K562 (cell line): ENCODE results near the gene NNAT. TPM values are rescaled to one million over a fixed set of nuclear protein-coding genes. Genes with fewer than 3 reads are reported as not detected.

Source experiments
- CBX5 ChIP-seq: IDR thresholded peaks from 2 replicates; pipeline ENCODE4 v1.6.1; 2014; ENCODE audit warnings: low read depth, borderline replicate concordance
- CC2D1A ChIP-seq: fragments of 450-650 bp; IDR thresholded peaks from 2 replicates; pipeline ENCODE4 v1.6.1; 2017; ENCODE audit warnings: mild to moderate bottlenecking
- COPS2 ChIP-seq: fragments of 450-650 bp; conservative IDR thresholded peaks from 2 replicates; pipeline ENCODE4 v1.6.1; 2016; ENCODE audit warnings: mild to moderate bottlenecking, moderate library complexity
- CXXC5 ChIP-seq: fragments of 250-450 bp; sonication (Bioruptor Pico); IDR thresholded peaks from 2 replicates; pipeline ENCODE4 v1.8.0; 2022; ENCODE audit warnings: inconsistent platforms, mild to moderate bottlenecking, moderate library complexity
- ELF2 ChIP-seq: fragments of 250-450 bp; sonication (Bioruptor Pico); IDR thresholded peaks from 2 replicates; pipeline ENCODE4 v1.5.0; 2021; ENCODE audit warnings: mild to moderate bottlenecking
- ELF4 ChIP-seq: fragments of 450-650 bp; formaldehyde crosslinking; IDR thresholded peaks from 2 replicates; pipeline ENCODE4 v1.4.0; 2022; ENCODE audit warnings: missing genetic modification characterization
- GMEB1 ChIP-seq: fragments of 250-450 bp; sonication (Bioruptor Pico); IDR thresholded peaks from 2 replicates; pipeline ENCODE4 v1.4.0; 2020; ENCODE audit warnings: mild to moderate bottlenecking
- JUNB ChIP-seq: fragments of 450-650 bp; formaldehyde crosslinking; conservative IDR thresholded peaks from 2 replicates; pipeline ENCODE4 v1.4.0; 2020; ENCODE audit warnings: mild to moderate bottlenecking
- KAT7 ChIP-seq: sonication (generic); formaldehyde crosslinking; IDR thresholded peaks from 2 replicates; pipeline ENCODE4 v1.8.0; 2022; ENCODE audit warnings: missing genetic modification reagents, mild to moderate bottlenecking, borderline replicate concordance
- MCM2 ChIP-seq: fragments of 450-650 bp; IDR thresholded peaks from 2 replicates; pipeline ENCODE4 v1.6.1; 2017; ENCODE audit warnings: low read depth, mild to moderate bottlenecking
- NBN ChIP-seq: fragments of 450-650 bp; IDR thresholded peaks from 2 replicates; pipeline ENCODE4 v1.6.1; 2016; ENCODE audit warnings: low read depth, mild to moderate bottlenecking
- NR2C2 ChIP-seq, 2 experiments: fragments of 200-800 bp in 1 of 2; sonication (Bioruptor generic) in 1 of 2; sonication (generic) in 1 of 2; formaldehyde crosslinking in 1 of 2; IDR thresholded peaks; 2 replicates each; pipeline versions ENCODE4 v1.6.1 to v1.8.0; 2016 to 2022; ENCODE audit warnings: mild to moderate bottlenecking in 1 of 2, missing compliant biosample characterization in 1 of 2, missing genetic modification characterization in 1 of 2, missing genetic modification reagents in 1 of 2
- RREB1 ChIP-seq: fragments of 250-450 bp; sonication (Bioruptor Pico); IDR thresholded peaks from 2 replicates; pipeline ENCODE4 v1.4.0; 2020
- SP1 ChIP-seq: sonication (generic); formaldehyde crosslinking; IDR thresholded peaks from 2 replicates; pipeline ENCODE4 v1.8.1; 2022; ENCODE audit warnings: mild to moderate bottlenecking, missing genetic modification reagents
- TOE1 ChIP-seq, 2 experiments: fragments of 450-650 bp in 1 of 2; sonication (generic) in 1 of 2; formaldehyde crosslinking in 1 of 2; IDR thresholded peaks; 2 replicates each; pipeline versions ENCODE4 v1.7.1 to v1.8.0; 2016 to 2022; ENCODE audit warnings: borderline replicate concordance in 2 of 2, mild to moderate bottlenecking in 2 of 2, antibody characterized with exemption in 1 of 2, inconsistent platforms in 1 of 2, low read depth in 1 of 2, missing genetic modification reagents in 1 of 2, moderate library complexity in 1 of 2
- USF1 ChIP-seq: sonication (generic); formaldehyde crosslinking; IDR thresholded peaks from 2 replicates; pipeline ENCODE4 v1.9.0; 2022; ENCODE audit warnings: mild to moderate bottlenecking, missing genetic modification reagents
- ZC3H4 ChIP-seq: sonication (generic); formaldehyde crosslinking; IDR thresholded peaks from 2 replicates; pipeline ENCODE4 v1.9.0; 2021; ENCODE audit warnings: missing genetic modification reagents, borderline replicate concordance
- ZKSCAN1 ChIP-seq: fragments of 150-350 bp; IDR thresholded peaks from 2 replicates; pipeline ENCODE4 v1.6.1; 2016; ENCODE audit warnings: low read depth, low read length
- ZNF263 ChIP-seq: sonication (generic); formaldehyde crosslinking; IDR thresholded peaks from 2 replicates; pipeline ENCODE4 v1.8.0; 2022; ENCODE audit warnings: mild to moderate bottlenecking, missing genetic modification reagents, borderline replicate concordance
- ZNF76 ChIP-seq: fragments of 250-450 bp; sonication (Bioruptor Pico); IDR thresholded peaks from 2 replicates; pipeline ENCODE4 v1.4.0; 2020; ENCODE audit warnings: mild to moderate bottlenecking, moderate library complexity, borderline replicate concordance
- polyA plus RNA-seq, 8 experiments: library from polyadenylated mRNA; depleted of rRNA in 4 of 8; stranded (reverse) in 5 of 8; unstranded in 3 of 8; fragments of >200 nt; fragmentation: Nextera tagmentation in 2 of 8; fragmentation: Illumina TruSeq in 1 of 8; extraction: Ambion mirVana in 2 of 8; extraction: Trizol in 1 of 8; gene quantifications; 2 replicates each; pipeline versions ENCODE4 v1.2.1 to v1.2.3, GENCODE V29; 2011 to 2014; ENCODE audit warnings: inconsistent platforms in 1 of 8, missing spikeins in 1 of 8
- total RNA-seq, 7 experiments: library from RNA; depleted of rRNA in 6 of 7; stranded (reverse); fragments of >200 nt in 6 of 7; fragmentation: Illumina TruSeq in 2 of 7; extraction: Trizol in 2 of 7; gene quantifications; 2 replicates each; pipeline versions ENCODE4 v1.2.1 to v1.2.3, GENCODE V29; 2011 to 2021; ENCODE audit warnings: low replicate concordance in 1 of 7

The NNAT gene
- total and polyA plus RNA-seq, 9 of the 15 experiments (the other 6 are each of a cell fraction or from before 2014, with no cell fraction given), result 0.13 TPM; not detected in 8

- TF ChIP-seq RREB1 (no peak), KAT7 (CRISPR knock-in tag) (0 out of 2 replicates have a peak, but pooled peaks have one; percentile 48), ZC3H4 (CRISPR knock-in tag) (no peak), ZNF76 (no peak), ZKSCAN1 (no peak), NR2C2 (CRISPR knock-in tag; IDR thresholded peaks at IDR 0.05) (no peak), NR2C2 (tag; IDR thresholded peaks at IDR 0.05) (no peak), MCM2 (no peak), NBN (no peak), CC2D1A (no peak), ZNF263 (CRISPR knock-in tag) (no peak), COPS2 (no peak), TOE1 (IDR thresholded peaks at IDR 0.05; ENCODE audit: borderline replicate concordance) (no peak), TOE1 (CRISPR knock-in tag; IDR thresholded peaks at IDR 0.05; ENCODE audit: borderline replicate concordance, low read depth) (no peak), JUNB (CRISPR knock-in tag) (no peak), CBX5 (no peak), USF1 (CRISPR knock-in tag) (no peak), ELF2 (CRISPR knock-in tag) (no peak), CXXC5 (peak; percentile 3; the same call in 1 of the 2 replicates), ELF4 (CRISPR knock-in tag) (no peak), SP1 (CRISPR knock-in tag) (no peak), GMEB1 (no peak)
Measured at GRCh38 chr20:37526839-37527637, 6.0 kb downstream of the NNAT start (continued).
